Measurements from ENCODE around the gene SAPCD1.
"Not testable (repeated sequence)": the region's sequence is repeated elsewhere in the genome, so short reads cannot be mapped to it uniquely, and the experiment has no call there.

Gene SAPCD1

DNA sequence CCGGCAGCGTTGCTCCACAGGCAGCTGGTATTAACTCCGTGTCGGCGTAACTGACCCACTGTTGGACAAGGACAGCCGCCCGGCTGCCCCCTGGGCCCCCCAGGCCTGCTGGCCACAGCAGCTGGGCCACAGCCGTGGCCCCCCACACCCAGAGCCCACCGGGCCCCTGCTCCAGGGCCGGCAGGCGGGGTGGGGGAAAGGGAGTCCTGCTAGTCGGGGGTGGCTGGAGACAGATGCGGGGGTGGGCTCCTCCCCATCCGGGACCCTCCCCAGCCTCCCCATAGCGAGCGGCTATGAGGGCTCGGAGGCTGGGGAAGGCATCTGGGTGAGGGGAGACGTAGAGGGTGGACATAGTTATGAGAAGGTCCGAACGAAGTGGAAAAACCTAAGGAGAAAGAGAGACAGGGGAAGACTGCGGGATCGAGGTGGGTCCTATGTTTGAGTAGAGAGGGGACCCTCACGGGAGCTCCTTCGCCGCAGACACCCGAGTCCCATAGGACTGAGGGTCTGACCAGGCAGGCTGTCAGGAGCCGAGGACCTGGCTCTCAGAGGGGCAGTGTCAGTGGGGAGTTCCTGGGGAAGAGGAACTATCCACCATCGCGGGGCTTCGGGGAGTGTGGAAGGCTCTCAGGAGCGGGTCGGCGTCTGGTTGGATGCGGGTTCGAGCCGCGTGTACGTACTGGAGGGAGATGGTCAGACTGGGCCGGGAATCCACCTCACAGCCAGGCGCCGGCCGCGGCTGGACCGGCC lies 32.6 kb downstream of the SAPCD1 start:
- Histone ChIP-seq H3K9ac (ENCODE audit: low read length) (peak overlapping the region; percentile 99), H3K4me1 (ENCODE audit: control insufficient read depth, insufficient read depth, low read length) (0 out of 2 replicates have a peak, but pooled peaks cover 6% of the 10 kb centered on the region), H3K27me3 (ENCODE audit: control insufficient read depth, insufficient read depth, low read length) (no peaks in the 10 kb centered on the region), H3K36me3 (ENCODE audit: control insufficient read depth, insufficient read depth, low read length) (peaks cover 42% of the 10 kb centered on the region), H3K9me3 (ENCODE audit: control insufficient read depth, insufficient read depth, low read depth, low read length) (no peaks in the 10 kb centered on the region), H3K4me3 (ENCODE audit: low read depth, low read length) (peak overlapping the region; percentile 99), H3K27ac (ENCODE audit: low read depth, low read length) (peak overlapping the region; percentile 95)

DNA sequence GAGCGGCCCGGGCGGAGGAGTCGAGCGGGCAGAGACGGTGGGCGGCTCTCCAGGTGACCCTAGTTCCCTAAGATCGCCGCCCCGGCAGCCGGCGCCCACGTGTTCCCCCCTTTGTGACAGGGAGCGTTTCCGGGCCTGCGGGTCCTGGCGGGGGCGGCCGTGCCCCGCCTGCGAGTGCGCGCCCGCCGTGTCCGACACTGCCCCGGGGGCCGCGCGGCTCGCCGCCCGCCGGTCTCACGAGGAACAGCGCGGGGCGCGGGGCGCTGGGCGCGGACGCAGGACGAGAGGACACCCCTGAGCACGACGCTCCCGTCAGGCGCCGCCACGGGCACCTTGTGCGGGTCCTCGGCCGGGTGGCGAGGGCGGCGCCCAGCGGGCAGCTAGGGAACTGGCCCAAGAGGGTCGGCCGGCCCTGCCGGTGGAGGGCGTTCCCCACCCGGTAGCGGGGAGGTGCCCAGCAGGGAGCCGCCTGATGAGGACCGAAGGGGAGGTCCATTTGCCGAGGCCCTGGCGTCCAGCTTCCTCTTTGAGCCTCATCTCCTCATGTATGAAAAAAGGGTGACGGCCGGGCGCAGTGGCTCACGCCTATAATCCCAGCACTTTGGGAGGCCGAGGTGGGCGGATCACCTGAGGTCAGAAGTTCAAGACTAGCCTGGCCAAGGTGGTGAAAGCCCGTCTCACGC lies 33.3 kb downstream of the SAPCD1 start, which contains the start of gene VARS1:
Gene VARS1 (minus strand): TSS at position 137 of the 683 bp plus-strand sequence. CDS start 535 bp downstream, outside the sequence.
- Histone ChIP-seq H3K36me3 (ENCODE audit: control insufficient read depth, insufficient read depth, low read length) (peaks cover 38% of the 10 kb centered on the region), H3K9ac (ENCODE audit: low read length) (peak within 1 kb of the TSS; percentile 99), H3K27me3 (ENCODE audit: control insufficient read depth, insufficient read depth, low read length) (no peaks in the 10 kb centered on the region), H3K9me3 (ENCODE audit: control insufficient read depth, insufficient read depth, low read depth, low read length) (no peaks in the 10 kb centered on the region), H3K4me3 (ENCODE audit: low read depth, low read length) (peak within 1 kb of the TSS; percentile 99), H3K4me1 (ENCODE audit: control insufficient read depth, insufficient read depth, low read length) (0 out of 2 replicates have a peak, but pooled peaks cover 6% of the 10 kb centered on the region), H3K27ac (ENCODE audit: low read depth, low read length) (peak within 1 kb of the TSS; percentile 95)

DNA sequence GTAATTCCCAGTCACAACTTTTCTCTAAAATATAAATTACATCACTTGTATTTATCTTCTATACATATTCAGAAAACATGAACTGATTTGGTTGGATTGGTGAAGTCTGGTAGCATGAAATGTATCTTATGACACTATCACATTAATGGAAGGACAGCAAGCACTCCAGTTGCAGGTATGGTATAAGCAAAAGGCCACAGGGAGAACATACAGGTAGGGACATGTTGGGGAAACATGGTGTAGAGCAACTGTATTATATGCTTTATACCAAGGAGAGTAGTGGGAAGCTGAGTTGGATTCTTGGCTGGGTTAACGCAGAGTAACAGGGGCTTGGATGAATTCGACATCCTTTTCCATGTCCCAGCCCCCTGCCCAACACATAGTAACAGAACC lies 34.5 kb downstream of the SAPCD1 start:
- Histone ChIP-seq H3K9me3 (ENCODE audit: control insufficient read depth, insufficient read depth, low read depth, low read length) (no peaks in the 10 kb centered on the region), H3K27me3 (ENCODE audit: control insufficient read depth, insufficient read depth, low read length) (no peaks in the 10 kb centered on the region), H3K4me3 (ENCODE audit: low read depth, low read length) (no peak overlapping the region), H3K36me3 (ENCODE audit: control insufficient read depth, insufficient read depth, low read length) (peaks cover 31% of the 10 kb centered on the region), H3K4me1 (ENCODE audit: control insufficient read depth, insufficient read depth, low read length) (0 out of 2 replicates have a peak, but pooled peaks cover 6% of the 10 kb centered on the region), H3K9ac (ENCODE audit: low read length) (no peak overlapping the region), H3K27ac (ENCODE audit: low read depth, low read length) (no peak overlapping the region)

DNA sequence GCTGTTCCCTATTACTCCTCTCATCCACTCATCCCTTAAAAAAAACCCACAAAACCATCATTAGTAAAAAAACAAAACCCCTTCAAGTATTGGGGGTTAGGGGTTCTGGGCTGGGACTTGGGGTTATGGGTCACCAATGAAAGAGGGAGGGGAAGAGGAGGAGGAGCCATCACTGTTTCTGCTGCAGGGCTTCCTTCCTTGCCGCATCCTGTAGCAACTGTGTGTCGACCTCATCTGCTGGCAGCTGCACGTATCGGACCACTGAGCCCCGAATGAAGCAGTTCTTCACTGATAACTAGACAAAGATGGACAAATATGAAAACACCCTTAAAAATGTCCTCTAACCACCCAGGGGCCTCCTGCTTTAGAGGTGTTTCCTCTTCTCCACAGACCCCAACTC lies 35.1 kb downstream of the SAPCD1 start:
- peaks cover 28% of the 10 kb centered on the region for H3K36me3 ChIP-seq (ENCODE audit: control insufficient read depth, insufficient read depth, low read length)
- H3K4me1 ChIP-seq (ENCODE audit: control insufficient read depth, insufficient read depth, low read length) = 0 out of 2 replicates have a peak, but pooled peaks cover 6% of the 10 kb centered on the region
- H3K9ac ChIP-seq (ENCODE audit: low read length) = no peak overlapping the region
- no peak overlapping the region for H3K27ac ChIP-seq (ENCODE audit: low read depth, low read length)
- no peaks in the 10 kb centered on the region for H3K27me3 ChIP-seq (ENCODE audit: control insufficient read depth, insufficient read depth, low read length)
- no peaks in the 10 kb centered on the region for H3K9me3 ChIP-seq (ENCODE audit: control insufficient read depth, insufficient read depth, low read depth, low read length)
- no peak overlapping the region for H3K4me3 ChIP-seq (ENCODE audit: low read depth, low read length)

DNA sequence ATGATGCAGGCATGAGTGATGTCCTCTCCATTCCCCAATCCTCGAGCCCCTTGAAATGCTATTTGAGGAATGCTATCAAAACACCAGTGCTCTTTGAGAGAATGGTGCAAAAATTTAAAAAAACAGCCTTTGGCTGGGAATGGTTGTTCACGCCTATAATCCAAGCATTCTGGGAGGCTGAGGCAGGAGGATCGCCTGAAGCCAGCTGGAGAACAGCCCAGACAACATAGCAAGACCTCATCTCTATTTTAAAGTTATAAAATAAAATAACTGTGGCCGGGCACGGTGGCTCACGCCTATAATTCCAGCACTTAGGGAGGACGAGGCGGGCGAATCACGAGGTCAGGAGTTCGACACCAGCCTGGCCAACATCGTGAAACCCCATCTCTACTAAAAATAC lies 37.3 kb downstream of the SAPCD1 start:
- Histone ChIP-seq H3K4me3 (ENCODE audit: low read depth, low read length) (no peak overlapping the region), H3K9me3 (ENCODE audit: control insufficient read depth, insufficient read depth, low read depth, low read length) (no peaks in the 10 kb centered on the region), H3K27ac (ENCODE audit: low read depth, low read length) (no peak overlapping the region), H3K27me3 (ENCODE audit: control insufficient read depth, insufficient read depth, low read length) (no peaks in the 10 kb centered on the region), H3K9ac (ENCODE audit: low read length) (no peak overlapping the region), H3K36me3 (ENCODE audit: control insufficient read depth, insufficient read depth, low read length) (peaks cover 40% of the 10 kb centered on the region), H3K4me1 (ENCODE audit: control insufficient read depth, insufficient read depth, low read length) (no peaks in the 10 kb centered on the region)

DNA sequence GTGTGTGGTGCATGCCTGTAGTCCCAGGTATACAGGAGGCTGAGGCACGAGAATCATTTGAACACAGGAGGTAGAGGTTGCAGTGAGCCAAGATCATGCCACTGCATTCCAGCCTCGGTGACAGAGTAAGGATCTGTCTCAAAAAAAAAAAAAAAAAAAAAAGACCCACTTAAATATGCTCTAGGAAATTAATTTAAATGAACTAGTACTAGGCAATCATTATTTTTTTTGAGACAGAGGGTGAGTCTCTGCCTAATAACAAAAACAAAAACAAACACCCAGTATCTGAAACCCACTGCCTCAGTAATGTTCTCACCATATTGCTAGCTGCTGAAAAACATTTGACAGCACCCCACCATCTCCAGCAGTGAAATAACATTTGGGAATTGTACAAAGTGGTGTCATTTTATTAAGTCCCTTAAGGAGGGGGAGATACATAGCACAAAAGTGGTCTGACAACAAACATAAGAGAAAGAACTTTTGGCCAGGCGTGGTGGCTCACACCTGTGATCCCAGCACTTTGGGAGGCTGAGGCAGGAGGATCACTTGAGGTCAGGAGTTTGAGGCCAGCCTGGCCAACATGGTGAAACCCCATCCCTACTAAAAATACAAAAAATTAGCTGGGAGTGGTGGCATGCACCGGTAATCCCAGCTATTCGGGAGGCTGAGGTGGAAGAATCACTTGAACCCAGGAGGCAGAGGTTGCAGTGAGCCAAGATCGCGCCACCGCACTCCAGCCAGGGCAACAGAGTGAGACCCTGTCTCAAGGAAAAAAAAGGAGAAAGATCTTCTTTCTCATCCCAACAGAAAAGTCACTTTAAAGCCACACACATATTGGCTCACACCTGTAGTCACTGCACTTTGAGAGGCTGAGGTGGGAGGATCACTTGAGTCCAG lies 38.8 kb downstream of the SAPCD1 start:
- peaks cover 40% of the 10 kb centered on the region for H3K36me3 ChIP-seq (ENCODE audit: control insufficient read depth, insufficient read depth, low read length)
- H3K4me1 ChIP-seq (ENCODE audit: control insufficient read depth, insufficient read depth, low read length); H3K4me3 ChIP-seq (ENCODE audit: low read depth, low read length); H3K27me3 ChIP-seq (ENCODE audit: control insufficient read depth, insufficient read depth, low read length); H3K9me3 ChIP-seq (ENCODE audit: control insufficient read depth, insufficient read depth, low read depth, low read length); H3K9ac ChIP-seq (ENCODE audit: low read length); H3K27ac ChIP-seq (ENCODE audit: low read depth, low read length): not testable (repeated sequence)

DNA sequence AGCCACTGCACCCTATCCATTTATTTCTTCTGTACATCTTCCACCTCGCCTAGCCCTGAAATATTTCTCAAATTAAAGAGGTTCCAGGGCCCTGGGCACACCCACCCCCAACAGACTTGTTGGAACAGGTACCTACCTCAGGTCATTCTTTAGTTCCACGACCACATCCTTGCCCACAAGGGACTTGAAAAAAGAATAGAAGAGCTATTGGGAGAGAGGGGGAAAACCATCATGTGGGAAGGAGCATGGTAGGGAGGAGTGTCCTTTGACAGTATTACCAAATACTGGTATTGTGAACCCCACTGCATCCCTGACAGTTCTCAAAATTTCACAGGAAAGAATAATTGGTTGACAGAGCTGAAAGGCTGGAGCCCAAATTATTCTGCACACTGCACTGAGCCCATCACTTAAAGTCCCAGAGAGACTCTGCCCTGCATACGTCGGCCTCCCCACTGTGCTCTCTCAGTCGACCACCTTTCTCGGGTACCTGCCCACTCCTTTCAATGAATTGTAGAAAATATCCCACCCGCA lies 43.5 kb downstream of the SAPCD1 start:
- Histone ChIP-seq H3K27me3 (ENCODE audit: control insufficient read depth, insufficient read depth, low read length) (no peaks in the 10 kb centered on the region), H3K9me3 (ENCODE audit: control insufficient read depth, insufficient read depth, low read depth, low read length) (no peaks in the 10 kb centered on the region), H3K4me3 (ENCODE audit: low read depth, low read length) (peak overlapping the region; percentile 96), H3K4me1 (ENCODE audit: control insufficient read depth, insufficient read depth, low read length) (no peaks in the 10 kb centered on the region), H3K36me3 (ENCODE audit: control insufficient read depth, insufficient read depth, low read length) (peaks cover 23% of the 10 kb centered on the region), H3K27ac (ENCODE audit: low read depth, low read length) (peak overlapping the region; percentile 91), H3K9ac (ENCODE audit: low read length) (peak overlapping the region; percentile 91)

DNA sequence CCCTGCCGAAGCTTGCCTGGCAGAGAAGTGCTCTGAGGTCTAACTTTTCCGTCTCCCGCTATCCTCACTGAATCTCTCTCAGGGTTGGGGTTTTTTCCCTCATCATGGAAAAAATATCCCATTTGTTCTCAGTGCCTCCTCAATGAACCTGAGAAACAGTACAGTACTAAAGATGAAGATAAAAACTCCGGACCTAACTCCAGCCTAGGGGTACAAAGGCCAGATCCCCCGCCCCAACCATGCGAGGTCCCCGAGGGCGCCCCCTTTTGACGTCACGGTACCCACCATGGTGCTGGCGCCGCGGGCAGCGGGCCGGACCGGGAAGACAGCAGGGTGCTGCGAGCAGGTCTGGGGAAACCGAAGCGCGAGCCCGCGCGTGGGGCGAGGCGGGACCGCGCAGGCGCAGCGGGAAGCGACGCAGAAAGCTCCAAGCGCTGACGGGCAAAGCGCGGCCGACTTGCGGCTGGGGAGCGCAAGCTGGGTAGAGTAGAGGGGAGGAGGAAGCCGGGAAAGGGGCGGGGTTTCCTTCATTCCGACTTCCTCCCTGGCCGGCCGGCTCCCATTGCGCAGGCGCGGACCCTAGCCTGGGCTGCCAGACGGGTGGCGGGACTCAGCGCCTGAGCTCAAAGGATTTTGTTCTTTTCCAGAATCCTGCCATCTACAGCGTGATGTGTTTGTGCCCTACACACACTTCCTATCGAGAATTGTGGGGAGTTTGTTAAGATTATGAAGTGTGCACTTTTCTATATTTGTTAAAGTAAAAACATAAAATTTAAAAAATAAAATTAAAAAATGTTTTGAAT lies 44.2 kb downstream of the SAPCD1 start, which contains the start of gene LSM2:
Gene LSM2 (minus strand): TSS at position 497 of the 803 bp plus-strand sequence. CDS start 209 bp downstream, at position 288.
- no peaks in the 10 kb centered on the region for H3K9me3 ChIP-seq (ENCODE audit: control insufficient read depth, insufficient read depth, low read depth, low read length)
- peaks cover 19% of the 10 kb centered on the region for H3K36me3 ChIP-seq (ENCODE audit: control insufficient read depth, insufficient read depth, low read length)
- H3K9ac ChIP-seq (ENCODE audit: low read length) = peak within 1 kb of the TSS; percentile 91
- no peaks in the 10 kb centered on the region for H3K27me3 ChIP-seq (ENCODE audit: control insufficient read depth, insufficient read depth, low read length)
- H3K4me3 ChIP-seq (ENCODE audit: low read depth, low read length) = peak within 1 kb of the TSS; percentile 96
- no peaks in the 10 kb centered on the region for H3K4me1 ChIP-seq (ENCODE audit: control insufficient read depth, insufficient read depth, low read length)
- H3K27ac ChIP-seq (ENCODE audit: low read depth, low read length) = peak within 1 kb of the TSS; percentile 91

DNA sequence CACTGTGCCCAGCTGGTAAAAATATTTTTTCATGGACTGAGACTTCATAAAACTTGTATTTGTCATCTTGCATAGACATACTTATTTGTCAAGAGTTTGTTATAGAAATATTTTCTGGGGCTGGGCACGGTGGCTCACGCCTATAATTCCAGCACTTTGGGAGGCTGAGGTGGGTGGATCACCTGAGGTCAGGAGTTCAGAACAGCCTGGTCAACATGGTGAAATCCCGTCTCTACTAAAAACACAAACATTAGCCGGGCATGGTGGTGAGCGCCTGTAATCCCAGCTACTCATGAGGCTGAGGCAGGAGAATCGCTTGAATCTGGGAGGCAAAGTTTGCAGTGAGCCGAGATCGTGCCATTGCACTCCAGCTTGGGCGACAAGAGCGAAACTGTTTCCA lies 46.1 kb downstream of the SAPCD1 start:
- H3K4me1 ChIP-seq (ENCODE audit: control insufficient read depth, insufficient read depth, low read length); H3K4me3 ChIP-seq (ENCODE audit: low read depth, low read length); H3K27ac ChIP-seq (ENCODE audit: low read depth, low read length); H3K36me3 ChIP-seq (ENCODE audit: control insufficient read depth, insufficient read depth, low read length); H3K27me3 ChIP-seq (ENCODE audit: control insufficient read depth, insufficient read depth, low read length); H3K9me3 ChIP-seq (ENCODE audit: control insufficient read depth, insufficient read depth, low read depth, low read length); H3K9ac ChIP-seq (ENCODE audit: low read length): not testable (repeated sequence)

DNA sequence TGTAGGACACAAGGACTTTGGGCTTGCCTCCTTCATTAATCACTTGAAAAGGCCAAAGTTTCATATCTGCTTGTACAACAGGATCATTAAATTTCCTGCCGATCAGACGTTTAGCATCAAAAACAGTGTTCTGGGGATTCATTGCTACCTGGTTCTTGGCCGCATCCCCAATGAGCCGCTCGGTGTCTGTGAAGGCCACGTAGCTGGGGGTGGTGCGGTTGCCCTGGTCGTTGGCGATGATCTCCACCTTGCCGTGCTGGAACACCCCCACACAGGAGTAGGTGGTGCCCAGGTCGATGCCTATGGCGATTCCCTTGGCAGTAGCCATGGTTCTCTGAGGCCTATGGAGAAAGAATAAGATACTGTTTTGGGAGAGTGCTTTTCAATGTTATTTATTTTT lies 49.2 kb downstream of the SAPCD1 start:
- no peaks in the 10 kb centered on the region for H3K27me3 ChIP-seq (ENCODE audit: control insufficient read depth, insufficient read depth, low read length)
- no peak overlapping the region for H3K27ac ChIP-seq (ENCODE audit: low read depth, low read length)
- no peak overlapping the region for H3K4me3 ChIP-seq (ENCODE audit: low read depth, low read length)
- no peaks in the 10 kb centered on the region for H3K9me3 ChIP-seq (ENCODE audit: control insufficient read depth, insufficient read depth, low read depth, low read length)
- H3K4me1 ChIP-seq (ENCODE audit: control insufficient read depth, insufficient read depth, low read length) = peaks cover 7% of the 10 kb centered on the region
- no peaks in the 10 kb centered on the region for H3K36me3 ChIP-seq (ENCODE audit: control insufficient read depth, insufficient read depth, low read length)
- no peak overlapping the region for H3K9ac ChIP-seq (ENCODE audit: low read length)
